ENCODE measurements around the gene KLHL17.

The KLHL17 gene

GRCh38 chr1:984476-984814 is 24.1 kb downstream of the KLHL17 start:
- TF ChIP-seq CEBPB (IDR thresholded peaks at IDR 0.05) (no peak), CREB1 (IDR thresholded peaks at IDR 0.05; ENCODE audit: low read depth) (no peak), TAF1 (IDR thresholded peaks at IDR 0.05; ENCODE audit: low read depth) (no peak), RAD21 (IDR thresholded peaks at IDR 0.05; ENCODE audit: low read depth) (no peak), YY1 (IDR thresholded peaks at IDR 0.05; ENCODE audit: low read depth) (no peak), ZBTB7A (IDR thresholded peaks at IDR 0.05; ENCODE audit: low read depth) (no peak), MAX (IDR thresholded peaks at IDR 0.05) (no peak), EGR1 (IDR thresholded peaks at IDR 0.05) (no peak), NFIC (IDR thresholded peaks at IDR 0.05) (no peak), EP300 (IDR thresholded peaks at IDR 0.05; ENCODE audit: borderline replicate concordance) (no peak)

DNA sequence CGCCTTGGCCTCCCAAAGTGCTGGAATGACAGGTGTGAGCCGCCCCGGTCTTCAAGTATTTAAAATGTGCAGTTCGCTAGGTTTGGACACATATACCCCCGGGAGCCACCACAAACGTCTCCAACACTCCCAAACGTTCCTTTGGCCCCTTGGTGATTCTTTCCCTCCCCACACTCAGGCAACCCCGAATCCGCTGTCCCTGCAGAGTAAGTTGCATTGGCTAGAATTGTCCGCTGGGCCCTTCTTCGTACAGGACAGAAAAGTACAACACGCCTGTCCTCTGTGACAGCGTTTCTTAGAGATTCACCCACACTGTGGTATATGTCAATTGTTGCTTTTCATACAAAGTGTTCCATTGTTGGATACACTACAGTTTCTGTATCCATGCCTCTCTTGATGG is 24.7 kb downstream of the KLHL17 start:
- no peak for TF ChIP-seq CREB1 (IDR thresholded peaks at IDR 0.05; ENCODE audit: low read depth)
- no peak for TF ChIP-seq REST (IDR thresholded peaks at IDR 0.05; ENCODE audit: low read depth)
- TF ChIP-seq NFIC (IDR thresholded peaks at IDR 0.05): no peak
- no peak for TF ChIP-seq CEBPB (IDR thresholded peaks at IDR 0.05)
- no peak for TF ChIP-seq ZBTB7A (IDR thresholded peaks at IDR 0.05; ENCODE audit: low read depth)
- TF ChIP-seq FOXM1 (IDR thresholded peaks at IDR 0.05; ENCODE audit: borderline replicate concordance, low read depth): no peak
- TF ChIP-seq TAF1 (IDR thresholded peaks at IDR 0.05; ENCODE audit: low read depth): no peak
- no peak for TF ChIP-seq EGR1 (IDR thresholded peaks at IDR 0.05)
- no peak for TF ChIP-seq MAX (IDR thresholded peaks at IDR 0.05)
- TF ChIP-seq TCF12 (IDR thresholded peaks at IDR 0.05; ENCODE audit: low read depth): no peak
- TF ChIP-seq YY1 (IDR thresholded peaks at IDR 0.05; ENCODE audit: low read depth): no peak
- TF ChIP-seq, protein P1, sequence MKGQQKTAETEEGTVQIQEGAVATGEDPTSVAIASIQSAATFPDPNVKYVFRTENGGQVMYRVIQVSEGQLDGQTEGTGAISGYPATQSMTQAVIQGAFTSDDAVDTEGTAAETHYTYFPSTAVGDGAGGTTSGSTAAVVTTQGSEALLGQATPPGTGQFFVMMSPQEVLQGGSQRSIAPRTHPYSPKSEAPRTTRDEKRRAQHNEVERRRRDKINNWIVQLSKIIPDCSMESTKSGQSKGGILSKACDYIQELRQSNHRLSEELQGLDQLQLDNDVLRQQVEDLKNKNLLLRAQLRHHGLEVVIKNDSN (IDR thresholded peaks at IDR 0.05): no peak
- no peak for TF ChIP-seq RAD21 (IDR thresholded peaks at IDR 0.05; ENCODE audit: low read depth)

DNA sequence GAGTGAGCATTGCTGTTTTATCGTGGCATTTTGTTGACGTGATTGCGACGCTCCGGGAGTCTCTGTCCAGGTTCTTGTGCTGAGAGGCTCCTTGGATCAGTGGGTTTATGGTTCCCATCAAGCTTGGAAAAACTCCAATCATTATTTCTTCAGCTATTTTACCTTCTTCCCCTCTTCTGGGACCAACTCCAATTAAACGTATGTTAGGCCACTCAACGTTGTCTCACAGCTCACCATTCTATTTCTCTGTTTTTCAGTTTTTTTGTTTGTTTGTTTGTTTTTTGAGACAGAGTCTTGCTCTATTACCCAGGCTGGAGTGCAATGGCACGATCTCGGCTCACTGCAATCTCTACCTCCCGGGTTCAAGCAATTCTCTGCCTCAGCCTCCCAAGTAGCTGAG is 31.5 kb downstream of the KLHL17 start:
- TF ChIP-seq TAF1 (IDR thresholded peaks at IDR 0.05; ENCODE audit: low read depth): no peak
- TF ChIP-seq NFIC (IDR thresholded peaks at IDR 0.05): no peak
- TF ChIP-seq EGR1 (IDR thresholded peaks at IDR 0.05): no peak
- TF ChIP-seq FOXM1 (IDR thresholded peaks at IDR 0.05; ENCODE audit: borderline replicate concordance, low read depth): no peak
- TF ChIP-seq TEAD4 (IDR thresholded peaks at IDR 0.05): no peak
- TF ChIP-seq ZBTB7A (IDR thresholded peaks at IDR 0.05; ENCODE audit: low read depth): no peak
- TF ChIP-seq TCF12 (IDR thresholded peaks at IDR 0.05; ENCODE audit: low read depth): no peak
- TF ChIP-seq CEBPB (IDR thresholded peaks at IDR 0.05): no peak
- TF ChIP-seq, protein P1 (IDR thresholded peaks at IDR 0.05): no peak
- no peak for TF ChIP-seq EP300 (IDR thresholded peaks at IDR 0.05; ENCODE audit: borderline replicate concordance)
- no peak for TF ChIP-seq CREB1 (IDR thresholded peaks at IDR 0.05; ENCODE audit: low read depth)
- TF ChIP-seq RAD21 (IDR thresholded peaks at IDR 0.05; ENCODE audit: low read depth): no peak
- no peak for TF ChIP-seq MAX (IDR thresholded peaks at IDR 0.05)
- no peak for TF ChIP-seq REST (IDR thresholded peaks at IDR 0.05; ENCODE audit: low read depth)
- no peak for TF ChIP-seq YY1 (IDR thresholded peaks at IDR 0.05; ENCODE audit: low read depth)

DNA sequence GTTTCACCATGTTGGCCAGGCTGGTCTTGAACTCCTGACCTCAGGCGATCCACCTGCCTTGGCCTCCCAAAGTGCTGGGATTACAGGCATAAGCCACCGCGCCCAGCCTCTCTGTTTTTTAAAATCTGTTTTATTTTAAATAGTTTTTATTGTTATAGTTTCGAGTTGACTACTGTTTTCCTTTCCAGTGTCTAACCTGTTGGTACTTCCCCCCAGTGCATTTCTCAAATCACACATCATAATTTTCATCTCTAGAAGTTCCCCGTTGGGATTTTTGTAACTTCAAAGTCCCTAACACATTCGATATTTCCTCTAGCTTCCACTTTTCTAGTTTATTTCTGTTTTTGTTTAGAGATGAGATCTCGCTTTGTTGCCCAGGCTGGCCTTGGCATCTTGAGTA is 32.0 kb downstream of the KLHL17 start:
- TF ChIP-seq YY1 (IDR thresholded peaks at IDR 0.05; ENCODE audit: low read depth) (no peak), TCF12 (IDR thresholded peaks at IDR 0.05; ENCODE audit: low read depth) (no peak)

DNA sequence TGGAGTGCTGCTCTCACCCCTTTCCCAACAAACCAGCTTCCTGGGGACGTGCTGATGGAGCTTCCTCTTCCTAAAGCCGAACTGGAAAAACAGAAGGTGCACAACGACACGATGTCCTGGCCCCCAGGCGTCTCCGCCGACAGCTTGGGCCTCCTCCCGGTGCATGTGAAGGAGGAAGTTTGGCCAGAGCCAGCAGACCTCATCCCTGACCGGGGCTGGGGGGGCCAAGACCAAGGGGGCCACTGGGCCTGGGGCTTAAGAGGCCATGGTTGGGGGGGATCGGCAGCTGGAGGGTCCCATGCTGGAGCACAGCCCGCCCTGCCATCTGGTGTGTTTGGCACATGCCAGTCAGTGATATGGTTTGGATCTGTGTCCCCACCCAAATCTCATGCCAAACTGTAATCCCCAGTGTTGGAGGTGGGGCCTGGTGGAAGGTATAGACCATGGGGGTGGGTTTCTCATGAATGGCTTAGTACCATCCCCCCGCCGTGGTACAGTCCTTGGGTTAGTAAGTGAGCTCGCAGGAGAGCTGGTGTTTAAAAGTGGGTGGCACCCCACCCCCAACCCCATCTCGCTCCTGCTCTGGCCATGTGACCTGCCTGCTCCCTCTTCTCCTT is 33.1 kb downstream of the KLHL17 start:
- no peak for TF ChIP-seq RAD21 (IDR thresholded peaks at IDR 0.05; ENCODE audit: low read depth)
- no peak for TF ChIP-seq MAX (IDR thresholded peaks at IDR 0.05)
- TF ChIP-seq ZBTB7A (IDR thresholded peaks at IDR 0.05; ENCODE audit: low read depth): no peak
- TF ChIP-seq FOXM1 (IDR thresholded peaks at IDR 0.05; ENCODE audit: borderline replicate concordance, low read depth): no peak
- TF ChIP-seq CEBPB (IDR thresholded peaks at IDR 0.05): no peak
- TF ChIP-seq TEAD4 (IDR thresholded peaks at IDR 0.05): no peak
- no peak for TF ChIP-seq NFIC (IDR thresholded peaks at IDR 0.05)
- no peak for TF ChIP-seq CREB1 (IDR thresholded peaks at IDR 0.05; ENCODE audit: low read depth)
- no peak for TF ChIP-seq YY1 (IDR thresholded peaks at IDR 0.05; ENCODE audit: low read depth)
- TF ChIP-seq TAF1 (IDR thresholded peaks at IDR 0.05; ENCODE audit: low read depth): no peak

Data from Ishikawa (cell line).